GM18517 (cell line): Measurements from ENCODE around the gene VAT1L.

Experiments
- ATAC-seq: cut with Tn5 transposase; IDR thresholded peaks from one replicate; pipeline ENCODE4 v1.9.1; 2021; ENCODE audit warnings: mild to moderate bottlenecking, moderate library complexity; ENCODE audit not compliant: unreplicated experiment

VAT1L gene

GRCh38 chr16:77833921-77834634 is 45.7 kb downstream of the VAT1L start:
- ATAC-seq, result no peak

GRCh38 chr16:77834635-77835540 is 46.5 kb downstream of the VAT1L start:
- no peak for ATAC-seq

GRCh38 chr16:77836801-77837200 is 48.4 kb downstream of the VAT1L start:
- ATAC-seq, result no peak

- ATAC-seq, result no peak
Measured at GRCh38 chr16:77838597-77839255, 50.4 kb downstream of the VAT1L start.

GRCh38 chr16:77840093-77840492 is 51.7 kb downstream of the VAT1L start:
- ATAC-seq, result no peak

GRCh38 chr16:77840673-77841501 is 52.5 kb downstream of the VAT1L start:
- no peak for ATAC-seq

- no peak for ATAC-seq
Measured at GRCh38 chr16:77841502-77841763, 53.1 kb downstream of the VAT1L start.

GRCh38 chr16:77842468-77842867 is 54.1 kb downstream of the VAT1L start:
- no peak for ATAC-seq

GRCh38 chr16:77843405-77843804 is 55.0 kb downstream of the VAT1L start:
- no peak for ATAC-seq

GRCh38 chr16:77844801-77845200 is 56.4 kb downstream of the VAT1L start:
- no peak for ATAC-seq

- no peak for ATAC-seq
Measured at GRCh38 chr16:77849646-77850258, 61.4 kb downstream of the VAT1L start.

- no peak for ATAC-seq
Measured at GRCh38 chr16:77850636-77851333, 62.4 kb downstream of the VAT1L start.

- no peak for ATAC-seq
Measured at GRCh38 chr16:77853161-77853560, 64.8 kb downstream of the VAT1L start.

- no peak for ATAC-seq
Measured at GRCh38 chr16:77856438-77857160, 68.2 kb downstream of the VAT1L start.

- no peak for ATAC-seq
Measured at GRCh38 chr16:77858060-77858459, 69.7 kb downstream of the VAT1L start.

GRCh38 chr16:77859493-77860232 is 71.3 kb downstream of the VAT1L start:
- no peak for ATAC-seq

- ATAC-seq, result no peak
Measured at GRCh38 chr16:77860953-77861352, 72.6 kb downstream of the VAT1L start.

- ATAC-seq, result no peak
Measured at GRCh38 chr16:77863250-77863649, 74.9 kb downstream of the VAT1L start.

- no peak for ATAC-seq
Measured at GRCh38 chr16:77866752-77867151, 78.4 kb downstream of the VAT1L start.
